Neuron (in vitro differentiated cells): Measurements from ENCODE around the gene TSHZ2.

Source experiments
- H2AFZ ChIP-seq: one replicate; pipeline ENCODE4 v1.6.1; 2013; ENCODE audit warnings: low read depth, mild to moderate bottlenecking, inconsistent platforms, low read length, moderate library complexity
- H3K27me3 ChIP-seq: one replicate; pipeline ENCODE4 v1.6.1; 2013; ENCODE audit warnings: low read length; ENCODE audit not compliant: insufficient read depth
- H3K36me3 ChIP-seq: one replicate; pipeline ENCODE4 v1.6.1; 2013; ENCODE audit warnings: low read length; ENCODE audit not compliant: insufficient read depth
- H3K4me1 ChIP-seq: one replicate; pipeline ENCODE4 v1.6.1; 2013; ENCODE audit warnings: low read length; ENCODE audit not compliant: insufficient read depth
- H3K4me3 ChIP-seq: 2 replicates; pipeline ENCODE4 v1.5.1; 2013; ENCODE audit warnings: mild to moderate bottlenecking, low read length, moderate library complexity
- H3K9me3 ChIP-seq: one replicate; pipeline ENCODE4 v1.6.1; 2013; ENCODE audit warnings: low read length

The TSHZ2 gene

DNA sequence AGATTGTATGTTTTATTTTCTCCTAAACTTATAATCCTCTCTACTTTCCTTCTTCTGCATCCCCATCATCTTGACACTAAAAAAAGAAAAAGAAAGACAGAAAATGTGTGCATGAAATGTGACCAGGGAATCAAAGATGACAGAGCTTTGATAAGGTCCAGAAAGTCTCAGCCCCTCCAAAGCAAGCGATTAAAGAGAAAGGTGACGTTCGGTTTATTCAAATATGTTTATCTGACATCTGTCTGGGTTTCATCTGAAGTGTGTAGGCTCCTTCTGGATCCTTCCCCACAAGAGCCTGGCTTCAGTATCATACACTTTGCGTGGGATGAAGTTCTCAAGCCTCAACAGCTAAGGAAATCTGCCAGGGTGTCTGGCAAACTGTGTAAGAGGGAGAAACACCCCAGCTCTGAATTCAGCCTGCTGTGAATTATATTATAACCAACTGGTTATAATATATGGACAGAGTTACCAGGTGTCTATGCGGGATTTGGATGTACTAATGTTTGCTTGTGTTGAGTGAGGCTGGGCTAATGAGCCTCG is 358.5 kb downstream of the TSHZ2 start:
- Histone ChIP-seq H3K27me3 (no peaks in the 10 kb centered on the region), H3K36me3 (no peaks in the 10 kb centered on the region), H3K4me1 (peaks cover 34% of the 10 kb centered on the region), H2AFZ (no peak overlapping the region), H3K9me3 (no peaks in the 10 kb centered on the region), H3K4me3 (no peak overlapping the region)

DNA sequence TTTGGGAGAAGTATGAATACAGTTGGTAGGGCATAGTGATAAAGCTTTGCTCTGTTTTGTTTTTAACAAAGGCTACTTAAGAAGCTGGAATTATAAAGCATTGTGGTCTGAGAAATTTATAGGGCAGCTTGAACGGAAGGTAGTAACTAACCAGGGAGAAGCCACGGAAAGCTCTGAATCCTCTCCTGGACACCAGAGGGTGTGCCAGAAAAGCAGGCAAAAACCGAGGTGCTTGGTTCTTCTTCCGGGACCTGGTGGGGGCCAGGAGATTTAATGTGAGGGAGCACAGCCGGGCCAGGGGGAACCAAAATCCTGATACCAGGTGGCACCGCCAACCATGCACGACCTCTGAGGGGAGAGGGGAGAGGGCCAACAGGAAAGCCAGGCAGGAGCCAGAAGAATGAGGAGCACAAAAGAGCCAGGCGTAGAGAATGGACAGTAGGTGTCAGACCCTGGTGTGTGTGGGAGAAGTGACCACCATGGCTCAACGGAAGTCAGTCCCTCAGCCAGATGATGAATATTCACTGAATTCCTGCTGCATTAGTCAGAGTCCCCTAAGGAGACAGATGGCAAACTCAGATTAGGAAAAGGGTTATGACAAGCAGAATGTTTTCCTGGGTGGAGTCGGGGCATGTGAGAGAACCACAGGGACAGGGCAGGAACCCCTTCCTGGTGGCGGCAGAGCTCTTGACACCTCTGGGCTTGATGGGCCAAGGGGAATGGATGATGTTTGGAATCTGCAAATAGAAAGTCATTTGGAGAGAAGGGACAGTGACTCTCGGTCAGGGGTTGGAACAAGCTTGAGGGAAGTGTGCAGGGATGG is 359.2 kb downstream of the TSHZ2 start:
- Histone ChIP-seq H2AFZ (no peak overlapping the region), H3K27me3 (no peaks in the 10 kb centered on the region), H3K4me1 (peaks cover 34% of the 10 kb centered on the region), H3K9me3 (no peaks in the 10 kb centered on the region), H3K36me3 (no peaks in the 10 kb centered on the region), H3K4me3 (no peak overlapping the region)

DNA sequence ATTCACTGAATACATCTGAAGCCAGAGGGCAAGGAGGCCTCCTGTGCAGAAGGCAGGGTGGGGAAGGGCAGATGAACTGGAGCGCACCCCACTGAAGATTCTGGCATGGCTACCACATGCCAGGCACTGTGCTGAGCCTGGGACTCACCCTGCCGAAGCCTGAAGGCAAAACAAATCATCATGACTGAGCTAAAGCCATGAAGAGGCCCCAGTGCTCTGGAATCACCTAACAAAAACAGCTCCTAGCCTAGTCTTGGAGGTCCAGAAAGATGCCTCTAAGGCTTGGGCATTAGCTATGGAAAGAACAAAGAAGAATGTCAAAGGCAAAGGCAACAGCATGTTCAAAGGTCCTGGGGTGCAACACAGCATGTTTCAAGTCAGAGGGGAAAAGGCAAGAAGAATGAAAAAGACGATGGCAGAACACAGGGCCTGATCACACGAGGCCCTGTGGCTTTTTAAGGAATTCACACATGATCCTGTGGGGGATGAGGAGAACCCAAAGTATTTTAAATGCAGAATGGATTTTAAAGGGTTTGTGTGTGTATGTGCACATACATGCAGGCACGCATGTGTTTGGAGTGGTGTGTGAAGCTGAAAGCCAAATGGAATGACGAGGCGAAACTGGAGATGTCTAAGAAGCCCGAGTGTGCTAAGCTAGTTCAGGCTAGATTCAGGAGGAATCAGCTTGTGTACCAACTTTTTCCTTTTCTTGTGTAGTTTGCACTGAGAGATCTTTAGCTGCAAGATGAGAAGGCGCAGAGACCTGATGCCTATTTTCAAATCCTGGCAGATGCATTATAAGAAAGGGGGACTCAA is 360.1 kb downstream of the TSHZ2 start:
- no peaks in the 10 kb centered on the region for H3K27me3 ChIP-seq
- no peak overlapping the region for H2AFZ ChIP-seq
- H3K4me3 ChIP-seq, result no peak overlapping the region
- H3K36me3 ChIP-seq, result no peaks in the 10 kb centered on the region
- no peaks in the 10 kb centered on the region for H3K9me3 ChIP-seq
- peaks cover 31% of the 10 kb centered on the region for H3K4me1 ChIP-seq

DNA sequence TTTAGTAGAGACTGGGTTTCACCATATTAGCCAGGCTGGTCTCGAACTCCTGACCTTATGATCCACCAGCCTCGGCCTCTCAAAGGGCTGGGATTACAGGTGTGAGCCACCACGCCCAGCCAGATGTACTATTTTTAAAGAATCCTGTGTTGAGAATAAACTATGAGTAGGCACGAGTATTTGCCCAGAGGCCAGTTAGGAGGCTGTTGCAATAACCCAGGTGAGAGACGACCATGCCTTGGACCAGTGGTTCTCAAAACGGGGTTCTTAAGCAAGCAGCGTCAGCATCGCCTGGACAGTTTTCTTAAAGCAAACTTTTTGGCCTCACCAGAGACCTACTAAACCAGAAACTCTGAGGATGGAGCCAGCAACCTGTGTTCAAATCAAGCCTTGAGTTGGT is 362.7 kb downstream of the TSHZ2 start:
- H3K27me3 ChIP-seq, result no peaks in the 10 kb centered on the region
- H3K36me3 ChIP-seq, result no peaks in the 10 kb centered on the region
- H3K9me3 ChIP-seq, result no peaks in the 10 kb centered on the region
- H3K4me3 ChIP-seq, result no peak overlapping the region
- peaks cover 21% of the 10 kb centered on the region for H3K4me1 ChIP-seq
- no peak overlapping the region for H2AFZ ChIP-seq

DNA sequence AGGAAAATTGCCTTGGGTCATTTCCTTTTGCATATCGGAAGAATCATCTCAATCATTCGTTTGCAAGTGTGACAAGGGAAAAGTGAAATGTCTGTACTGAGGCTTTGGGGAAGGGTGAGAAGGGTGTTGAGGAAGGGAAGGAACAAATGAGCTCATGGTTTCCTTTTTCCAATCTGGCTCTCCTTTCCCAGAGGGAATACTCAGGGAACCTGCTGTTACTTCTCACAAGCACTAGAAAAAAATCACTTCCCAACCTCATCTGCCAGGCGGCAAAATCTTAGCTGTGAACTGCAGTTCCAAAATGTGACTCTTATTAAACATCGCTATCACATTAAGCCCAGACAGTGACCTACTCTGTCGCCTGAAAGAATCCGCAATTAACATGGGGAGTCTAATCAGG is 363.4 kb downstream of the TSHZ2 start:
- Histone ChIP-seq H3K4me1 (peaks cover 21% of the 10 kb centered on the region), H3K36me3 (no peaks in the 10 kb centered on the region), H2AFZ (no peak overlapping the region), H3K9me3 (no peaks in the 10 kb centered on the region), H3K27me3 (no peaks in the 10 kb centered on the region), H3K4me3 (no peak overlapping the region)

DNA sequence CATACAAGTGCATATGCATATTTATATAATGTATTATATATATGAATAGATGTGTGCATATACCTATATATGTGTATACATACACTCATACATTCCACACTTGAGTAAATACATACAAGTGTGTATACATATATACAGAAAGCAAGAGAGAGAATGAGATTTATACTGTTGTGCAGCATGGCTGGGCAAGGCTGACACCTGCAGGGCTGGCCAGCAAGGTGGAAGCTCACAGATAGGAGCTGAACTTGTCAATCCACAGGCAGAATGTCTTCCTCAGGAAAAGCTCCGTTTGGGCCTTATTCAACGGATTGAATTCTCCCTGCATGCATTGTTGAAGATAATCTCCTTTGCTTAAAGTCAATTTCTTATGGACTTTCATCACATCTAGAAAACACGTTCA is 364.7 kb downstream of the TSHZ2 start:
- no peaks in the 10 kb centered on the region for H3K36me3 ChIP-seq
- no peak overlapping the region for H3K4me3 ChIP-seq
- H3K27me3 ChIP-seq, result no peaks in the 10 kb centered on the region
- no peaks in the 10 kb centered on the region for H3K9me3 ChIP-seq
- H2AFZ ChIP-seq, result no peak overlapping the region
- peaks cover 8% of the 10 kb centered on the region for H3K4me1 ChIP-seq

DNA sequence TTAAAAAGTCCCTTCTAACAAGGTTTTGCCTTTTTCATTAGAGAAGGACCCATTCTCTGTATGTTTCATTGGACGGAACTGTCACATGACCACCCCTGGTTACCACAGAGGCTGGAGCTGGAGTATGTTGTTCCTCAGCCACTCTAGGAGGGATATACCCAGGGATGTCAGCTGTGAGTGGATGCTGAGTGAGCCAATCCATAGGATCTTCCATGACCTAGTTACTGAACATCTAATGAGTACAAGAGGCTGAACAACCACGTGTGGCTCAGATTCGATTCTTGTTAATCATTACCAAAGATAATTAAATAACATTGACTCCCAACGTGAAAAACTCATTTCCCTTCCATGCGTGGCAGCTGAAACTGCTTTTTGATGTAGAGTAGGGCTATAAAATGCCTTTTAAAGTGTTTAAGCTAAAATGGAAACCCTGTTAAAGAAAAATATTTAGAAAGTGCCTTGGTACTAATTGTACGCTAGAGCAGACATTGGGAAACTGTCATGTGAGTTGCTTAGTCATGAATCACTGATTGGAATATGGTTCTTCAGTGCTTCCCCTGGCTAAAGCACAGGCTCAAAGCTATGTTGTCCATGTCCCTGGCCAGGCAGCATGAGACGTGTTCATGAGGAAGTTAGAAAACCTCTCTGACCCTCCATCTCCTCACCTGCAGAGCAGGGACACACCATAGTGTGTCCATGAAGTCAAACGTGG is 365.4 kb downstream of the TSHZ2 start:
- peaks cover 5% of the 10 kb centered on the region for H3K4me1 ChIP-seq
- H3K9me3 ChIP-seq, result no peaks in the 10 kb centered on the region
- no peaks in the 10 kb centered on the region for H3K27me3 ChIP-seq
- H3K4me3 ChIP-seq, result no peak overlapping the region
- no peaks in the 10 kb centered on the region for H3K36me3 ChIP-seq
- H2AFZ ChIP-seq, result no peak overlapping the region

DNA sequence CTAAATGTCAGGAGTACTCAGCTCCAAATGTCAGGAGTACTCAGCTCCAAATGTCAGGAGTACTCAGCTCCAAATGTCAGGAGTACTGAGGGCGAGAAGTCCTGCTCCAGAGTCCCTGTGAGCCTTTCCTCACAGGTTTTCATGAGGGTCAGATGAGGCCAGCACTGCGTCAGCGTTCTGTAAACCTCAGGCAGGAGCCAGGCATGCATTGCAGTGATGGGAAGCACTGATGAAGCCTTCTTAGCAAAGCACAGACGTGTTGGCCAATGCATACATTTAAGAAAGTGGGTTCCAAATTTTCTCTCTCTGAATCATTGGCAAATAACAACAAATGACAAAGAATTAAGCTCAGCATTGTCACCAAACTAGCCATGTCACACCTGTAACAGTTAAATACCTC is 366.6 kb downstream of the TSHZ2 start:
- Histone ChIP-seq H3K9me3 (no peaks in the 10 kb centered on the region), H3K4me1 (peaks cover 5% of the 10 kb centered on the region), H3K4me3 (no peak overlapping the region), H3K27me3 (no peaks in the 10 kb centered on the region), H2AFZ (no peak overlapping the region), H3K36me3 (no peaks in the 10 kb centered on the region)

DNA sequence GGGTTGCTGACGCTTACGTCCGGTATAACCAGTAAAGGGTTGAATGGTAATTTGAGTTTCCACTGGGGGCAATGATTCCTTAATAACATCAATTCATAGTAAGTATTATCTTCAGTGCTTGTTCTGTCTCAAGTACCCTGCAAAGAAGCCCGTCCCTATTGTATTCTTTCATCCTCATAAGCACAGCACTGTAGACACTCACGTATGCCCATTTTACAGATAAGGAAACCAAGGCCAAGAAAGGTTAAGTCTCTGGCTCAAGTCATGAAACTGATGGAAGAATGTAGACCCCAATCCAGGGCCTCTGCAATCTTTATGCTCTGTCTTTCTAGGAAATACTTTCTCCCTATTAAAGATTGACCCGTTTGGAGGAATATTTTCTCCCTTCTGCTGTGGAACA is 370.3 kb downstream of the TSHZ2 start:
- no peaks in the 10 kb centered on the region for H3K27me3 ChIP-seq
- no peak overlapping the region for H2AFZ ChIP-seq
- no peaks in the 10 kb centered on the region for H3K36me3 ChIP-seq
- H3K4me1 ChIP-seq, result peaks cover 26% of the 10 kb centered on the region
- H3K4me3 ChIP-seq, result no peak overlapping the region
- no peaks in the 10 kb centered on the region for H3K9me3 ChIP-seq

DNA sequence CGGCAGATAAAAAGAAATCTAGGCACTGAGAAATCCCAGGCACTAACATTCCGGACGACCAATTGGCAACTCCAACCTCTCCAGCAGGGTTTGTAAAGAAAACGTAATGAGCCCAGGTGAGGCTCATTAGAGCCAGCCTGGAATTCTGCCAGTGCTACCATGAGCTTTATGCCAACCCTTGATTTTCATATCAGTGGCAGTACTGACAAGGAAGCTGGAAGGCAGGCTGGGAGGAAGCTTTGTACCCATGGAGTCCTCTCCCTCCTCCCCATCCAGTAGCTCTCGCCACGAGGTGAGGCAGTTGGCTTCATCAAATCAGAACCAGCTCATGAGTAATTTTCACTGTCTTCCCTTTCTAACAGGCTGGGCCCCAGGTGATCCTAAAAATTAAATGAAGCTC is 371.3 kb downstream of the TSHZ2 start:
- Histone ChIP-seq H3K9me3 (no peaks in the 10 kb centered on the region), H3K36me3 (no peaks in the 10 kb centered on the region), H2AFZ (no peak overlapping the region), H3K4me1 (peaks cover 27% of the 10 kb centered on the region), H3K27me3 (no peaks in the 10 kb centered on the region), H3K4me3 (no peak overlapping the region)

DNA sequence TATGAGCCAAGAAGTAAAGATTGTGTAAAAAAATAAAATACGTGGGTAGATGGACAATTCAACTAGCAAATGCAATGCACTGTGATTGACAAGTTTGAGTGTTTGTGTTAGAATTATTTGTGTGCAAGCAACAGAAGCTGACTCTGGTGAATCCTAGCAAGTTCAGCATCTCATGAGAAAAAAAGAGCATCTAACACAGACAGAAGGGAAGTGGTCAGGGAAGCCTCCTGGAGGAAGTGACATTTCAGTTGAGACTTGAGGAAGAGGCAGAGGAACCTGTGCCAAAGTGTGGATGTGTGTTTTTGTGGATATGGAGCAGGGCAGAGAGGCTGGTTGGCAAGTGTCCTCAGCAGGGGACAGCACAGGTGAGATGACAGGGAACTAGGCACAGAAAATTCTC is 372.7 kb downstream of the TSHZ2 start:
- Histone ChIP-seq H3K36me3 (no peaks in the 10 kb centered on the region), H3K27me3 (no peaks in the 10 kb centered on the region), H2AFZ (no peak overlapping the region), H3K4me1 (peaks cover 27% of the 10 kb centered on the region), H3K9me3 (no peaks in the 10 kb centered on the region), H3K4me3 (no peak overlapping the region)

DNA sequence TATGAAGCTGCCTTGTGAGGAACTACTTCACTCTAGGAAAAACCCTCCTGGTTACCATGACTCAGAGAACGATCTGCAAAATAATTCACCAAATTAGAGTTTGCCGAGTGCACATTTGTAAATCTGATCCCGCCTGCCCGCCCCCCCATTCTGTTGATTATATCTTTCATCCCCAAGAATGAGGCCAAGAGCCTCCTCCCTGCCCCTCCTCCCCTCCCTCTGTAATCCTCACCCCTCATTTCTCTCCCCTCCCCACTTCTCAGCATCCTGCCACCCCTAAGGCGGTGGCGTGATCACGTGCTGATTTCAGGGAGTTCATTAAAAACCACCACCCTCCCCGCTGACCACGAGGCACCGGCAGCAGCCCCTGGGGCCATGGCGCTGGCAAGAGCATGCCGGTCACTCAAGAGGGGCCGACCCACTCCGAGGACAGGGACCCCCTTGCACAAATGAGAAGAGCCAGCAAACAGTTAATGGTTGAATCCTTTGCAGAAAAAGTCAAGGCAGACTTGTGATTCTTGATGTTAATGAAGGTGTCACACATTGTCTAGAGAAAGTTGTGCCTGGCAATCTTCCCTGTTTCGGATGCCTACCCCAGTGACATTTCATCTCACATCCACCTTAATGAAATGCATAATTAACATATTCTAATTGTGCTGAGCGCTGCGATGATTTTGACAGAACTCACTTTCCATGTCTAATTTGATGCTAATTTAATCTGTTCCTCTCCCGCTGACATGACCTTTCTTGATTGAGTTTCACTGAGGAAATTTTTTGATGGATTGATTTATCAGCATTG is 373.6 kb downstream of the TSHZ2 start:
- Histone ChIP-seq H3K27me3 (no peaks in the 10 kb centered on the region), H2AFZ (no peak overlapping the region), H3K9me3 (peaks cover 5% of the 10 kb centered on the region), H3K36me3 (no peaks in the 10 kb centered on the region), H3K4me1 (peaks cover 27% of the 10 kb centered on the region), H3K4me3 (no peak overlapping the region)
